ENCODE measurements around the gene SART3.

SART3 gene, protein sequence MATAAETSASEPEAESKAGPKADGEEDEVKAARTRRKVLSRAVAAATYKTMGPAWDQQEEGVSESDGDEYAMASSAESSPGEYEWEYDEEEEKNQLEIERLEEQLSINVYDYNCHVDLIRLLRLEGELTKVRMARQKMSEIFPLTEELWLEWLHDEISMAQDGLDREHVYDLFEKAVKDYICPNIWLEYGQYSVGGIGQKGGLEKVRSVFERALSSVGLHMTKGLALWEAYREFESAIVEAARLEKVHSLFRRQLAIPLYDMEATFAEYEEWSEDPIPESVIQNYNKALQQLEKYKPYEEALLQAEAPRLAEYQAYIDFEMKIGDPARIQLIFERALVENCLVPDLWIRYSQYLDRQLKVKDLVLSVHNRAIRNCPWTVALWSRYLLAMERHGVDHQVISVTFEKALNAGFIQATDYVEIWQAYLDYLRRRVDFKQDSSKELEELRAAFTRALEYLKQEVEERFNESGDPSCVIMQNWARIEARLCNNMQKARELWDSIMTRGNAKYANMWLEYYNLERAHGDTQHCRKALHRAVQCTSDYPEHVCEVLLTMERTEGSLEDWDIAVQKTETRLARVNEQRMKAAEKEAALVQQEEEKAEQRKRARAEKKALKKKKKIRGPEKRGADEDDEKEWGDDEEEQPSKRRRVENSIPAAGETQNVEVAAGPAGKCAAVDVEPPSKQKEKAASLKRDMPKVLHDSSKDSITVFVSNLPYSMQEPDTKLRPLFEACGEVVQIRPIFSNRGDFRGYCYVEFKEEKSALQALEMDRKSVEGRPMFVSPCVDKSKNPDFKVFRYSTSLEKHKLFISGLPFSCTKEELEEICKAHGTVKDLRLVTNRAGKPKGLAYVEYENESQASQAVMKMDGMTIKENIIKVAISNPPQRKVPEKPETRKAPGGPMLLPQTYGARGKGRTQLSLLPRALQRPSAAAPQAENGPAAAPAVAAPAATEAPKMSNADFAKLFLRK

DNA sequence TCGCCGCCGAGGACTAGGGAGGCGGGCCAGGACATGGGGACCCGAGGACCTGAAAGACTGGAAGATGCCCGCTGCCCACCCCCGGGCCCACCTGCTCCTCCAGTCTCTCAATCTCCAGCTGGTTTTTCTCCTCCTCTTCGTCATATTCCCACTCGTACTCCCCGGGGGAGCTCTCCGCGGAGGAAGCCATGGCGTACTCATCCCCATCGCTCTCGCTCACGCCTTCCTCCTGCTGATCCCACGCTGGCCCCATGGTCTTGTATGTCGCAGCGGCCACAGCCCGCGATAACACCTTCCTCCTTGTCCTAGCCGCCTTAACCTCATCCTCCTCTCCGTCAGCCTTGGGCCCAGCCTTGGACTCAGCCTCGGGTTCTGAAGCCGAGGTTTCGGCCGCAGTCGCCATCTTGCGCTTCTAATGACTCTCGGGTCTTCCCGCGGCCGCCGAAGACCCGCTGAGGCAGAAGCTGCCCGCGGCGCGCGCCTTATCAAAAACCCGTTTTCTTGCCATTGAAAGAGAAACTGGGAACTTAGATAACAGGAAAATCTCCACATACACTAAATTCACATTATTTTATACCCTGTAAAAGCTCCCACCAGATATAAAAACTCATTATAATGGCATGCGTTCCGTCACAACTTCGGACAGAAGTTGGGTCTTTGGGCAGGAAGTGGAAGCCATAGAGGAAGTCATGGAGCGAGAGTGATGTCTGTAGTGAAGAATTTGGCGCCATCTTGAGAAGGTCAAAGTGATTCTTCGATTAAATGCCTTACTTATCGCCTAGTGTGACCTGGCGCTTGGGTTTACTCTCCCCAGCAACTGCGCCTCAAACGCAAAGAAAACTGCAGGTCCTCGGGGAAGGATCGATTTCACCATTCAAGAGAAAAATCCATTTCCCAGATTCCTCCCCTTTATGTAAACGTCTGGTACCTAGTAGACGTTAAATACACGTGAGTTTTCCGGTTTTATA lies at the start of gene SART3:
SART3 (minus strand) TSS at position 422 of the 968 bp plus-strand sequence; CDS start at position 403, 19 bp downstream.
- peak; percentile 70 for FAIRE-seq

DNA sequence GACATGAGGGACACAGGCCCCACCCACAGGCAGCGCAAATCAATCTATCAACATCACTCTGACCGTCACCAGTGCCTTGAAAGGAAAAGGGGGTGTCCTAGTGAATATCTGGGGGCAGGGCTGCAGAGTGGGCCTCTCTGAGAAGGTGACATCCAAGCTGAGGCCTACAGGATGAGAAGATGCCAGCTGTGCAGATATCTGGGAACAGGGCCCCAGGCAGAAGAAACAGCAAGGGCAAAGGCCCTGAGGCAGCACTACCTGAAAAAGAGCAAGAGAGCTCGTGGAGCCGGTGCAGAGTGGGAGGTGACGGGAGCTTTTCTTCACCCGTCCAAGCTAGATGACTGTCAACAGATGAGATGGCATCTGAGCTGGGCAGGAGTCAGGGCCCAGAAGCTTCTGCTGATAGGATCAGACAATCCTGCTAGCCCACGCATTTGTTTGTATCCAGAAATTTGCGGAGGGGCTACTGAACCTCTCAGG lies 49.4 kb upstream of the SART3 start:
- FAIRE-seq = no peak

DNA sequence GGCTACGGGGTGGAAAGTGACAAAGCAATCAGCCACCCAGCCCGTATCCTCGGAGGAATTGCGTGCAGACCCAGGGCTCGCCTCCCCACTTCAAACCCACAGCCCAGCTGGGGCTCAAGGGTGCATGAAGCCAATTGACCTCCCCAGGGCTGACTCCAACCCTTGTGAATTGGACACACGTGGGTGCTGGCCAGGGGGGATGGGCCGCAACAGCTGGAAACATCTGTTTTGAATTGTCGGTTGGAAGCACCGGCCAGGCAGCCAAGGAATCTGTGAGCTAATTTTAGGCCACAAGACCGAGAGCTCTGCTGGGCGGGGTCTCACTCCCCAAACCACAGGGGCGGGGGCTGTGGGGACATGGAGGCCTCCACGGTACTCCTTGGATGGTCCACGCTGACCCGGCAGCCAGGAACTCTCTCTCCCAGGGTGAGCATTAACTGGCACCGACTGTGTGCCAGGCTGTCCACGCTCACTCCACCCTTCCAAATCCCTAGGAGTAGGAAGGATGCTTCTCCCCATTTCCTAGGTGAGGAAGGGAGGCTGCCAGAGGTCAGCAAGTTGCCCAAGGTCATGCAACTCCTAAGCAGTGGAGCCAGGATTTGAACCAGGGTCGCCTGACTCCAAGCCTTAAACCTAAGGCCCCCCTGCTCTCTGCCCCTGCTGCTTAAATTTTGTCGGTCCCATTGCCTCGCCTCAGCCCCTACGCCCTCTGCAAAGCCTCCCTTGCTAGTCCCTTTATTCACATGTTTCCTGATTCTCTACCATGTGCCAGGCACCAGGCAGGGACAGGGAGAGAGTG lies 48.8 kb upstream of the SART3 start:
- no peak for FAIRE-seq

DNA sequence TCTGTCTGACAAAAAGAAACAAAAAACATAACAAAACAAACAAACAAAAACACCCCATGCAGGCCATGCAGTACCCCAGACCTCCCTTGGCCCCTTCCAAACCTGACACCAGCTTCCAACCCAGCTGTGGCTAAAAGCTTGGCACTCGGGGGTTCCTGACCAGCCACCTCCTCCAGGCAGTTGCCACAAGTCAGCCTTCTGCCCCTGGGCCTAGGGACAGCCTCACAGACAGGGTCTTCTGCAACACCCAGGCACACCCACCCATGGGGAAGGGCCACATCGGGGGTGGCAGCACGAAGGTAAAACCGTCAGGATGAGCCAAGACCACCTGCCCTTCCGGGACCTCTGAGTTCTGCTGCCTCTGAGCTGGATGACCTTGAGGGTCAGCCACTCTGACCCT lies 47.6 kb upstream of the SART3 start:
- FAIRE-seq = no peak

DNA sequence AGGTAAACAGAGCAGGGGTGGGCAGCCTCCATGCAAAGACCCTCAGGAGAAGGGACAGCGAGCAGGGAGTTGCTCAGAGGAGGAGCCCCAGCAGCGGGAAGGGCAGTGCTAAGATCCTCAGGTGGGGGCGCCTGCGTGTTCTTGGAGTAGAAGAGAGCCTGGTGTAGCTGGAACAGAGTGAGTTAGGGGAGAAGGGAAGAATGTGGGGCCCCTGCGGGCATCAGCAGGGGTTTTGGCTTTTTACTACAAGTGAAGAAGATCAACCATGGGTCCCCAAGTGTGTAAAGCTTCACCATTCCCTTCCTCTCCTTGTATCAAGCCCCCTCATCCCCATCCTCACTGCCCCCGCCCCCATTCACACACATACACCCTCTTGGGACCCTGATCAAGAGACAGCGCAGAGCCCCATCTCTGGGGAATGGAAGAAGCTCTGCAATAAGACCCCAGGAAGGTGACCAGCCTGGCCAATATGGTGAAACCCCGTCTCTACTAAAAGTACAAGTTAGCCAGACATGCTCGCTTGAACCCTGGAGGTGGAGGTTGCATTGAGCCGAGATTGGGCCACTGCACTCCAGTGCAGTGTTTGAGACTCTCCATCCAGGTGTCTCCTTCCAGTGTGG lies 47.1 kb upstream of the SART3 start:
- FAIRE-seq = no peak

DNA sequence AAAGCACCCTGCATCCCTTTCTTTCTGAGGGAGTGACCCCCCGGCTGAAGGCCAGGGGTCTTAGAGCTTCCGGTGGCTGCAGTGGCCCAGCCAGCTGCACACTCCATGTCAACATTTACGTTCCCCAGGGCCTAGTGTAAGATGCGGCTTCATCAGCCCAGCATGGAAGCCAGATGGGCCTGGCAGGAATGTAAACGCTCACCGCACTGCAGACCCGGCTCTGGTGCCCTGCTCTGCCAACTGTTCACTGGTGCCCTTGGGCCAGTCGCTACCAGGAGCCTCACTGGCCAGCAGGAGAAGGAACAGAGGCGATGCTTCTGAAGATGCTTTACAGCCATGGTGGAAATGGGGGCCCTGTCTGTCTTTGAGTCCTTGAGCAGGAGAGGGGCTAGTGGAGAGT lies 45.5 kb upstream of the SART3 start:
- no peak for FAIRE-seq

DNA sequence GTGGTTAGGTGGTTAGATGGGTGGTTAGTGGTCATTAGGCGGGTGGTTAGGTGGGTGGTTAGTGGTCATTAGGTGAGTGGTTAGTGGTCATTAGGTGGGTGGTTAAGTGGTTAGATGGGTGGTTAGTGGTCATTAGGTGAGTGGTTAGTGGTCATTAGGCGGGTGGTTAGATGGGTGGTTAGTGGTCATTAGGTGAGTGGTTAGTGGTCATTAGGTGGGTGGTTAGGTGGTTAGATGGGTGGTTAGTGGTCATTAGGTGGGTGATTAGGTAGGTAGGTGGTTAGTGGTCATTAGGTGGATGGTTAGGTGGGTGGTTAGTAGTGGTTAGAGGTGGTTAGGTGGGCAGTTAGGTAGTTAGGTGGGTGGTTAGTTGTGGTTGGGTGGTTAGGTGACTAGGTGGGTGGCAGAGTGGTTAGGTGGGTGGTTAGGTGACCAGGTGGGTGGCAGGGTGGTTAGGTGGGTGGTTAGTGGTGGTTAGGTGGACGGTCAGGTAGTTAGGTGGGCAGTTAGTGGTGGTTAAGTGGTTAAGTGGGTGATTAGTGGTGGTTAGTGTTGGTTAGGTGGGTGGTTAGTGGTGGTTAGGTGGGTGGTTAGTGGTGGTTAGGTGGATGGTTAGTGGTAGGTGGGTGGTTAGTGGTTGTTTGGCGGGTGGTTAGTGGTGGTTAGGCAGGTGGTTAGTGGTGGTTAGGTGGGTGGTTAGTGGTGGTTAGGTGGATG lies 44.9 kb upstream of the SART3 start:
- no peak for FAIRE-seq

DNA sequence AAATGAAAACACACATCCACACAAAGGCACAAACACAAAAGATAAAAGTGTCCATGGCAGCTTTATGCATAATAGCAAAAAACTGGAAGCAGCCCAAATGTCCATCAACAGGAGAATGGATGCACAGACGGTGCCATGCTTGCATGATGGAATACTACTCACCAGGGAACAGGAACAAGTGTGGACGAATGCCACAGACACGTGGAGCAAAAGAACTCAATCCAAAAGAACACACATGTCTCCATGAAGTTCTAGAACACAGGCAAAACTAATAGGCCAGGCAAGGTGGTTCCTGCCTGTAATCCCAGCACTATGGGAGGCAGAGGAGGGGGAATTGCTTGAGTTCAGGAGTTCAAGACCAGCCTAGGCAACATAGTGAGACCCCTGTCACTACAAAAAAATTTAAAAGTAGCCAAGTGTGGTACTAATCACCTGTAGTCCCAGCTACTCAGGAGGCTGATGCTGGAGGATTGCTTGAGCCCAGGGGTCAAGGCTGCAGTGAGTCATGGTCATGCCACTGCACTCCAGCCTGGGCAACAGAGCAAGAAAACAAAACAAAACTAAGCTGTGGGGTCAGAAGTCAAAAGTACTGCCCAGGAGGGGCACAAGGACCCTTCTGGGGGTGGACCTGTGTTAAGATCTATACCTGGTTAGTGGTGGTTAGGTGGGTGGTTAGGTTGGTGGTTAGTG lies 44.2 kb upstream of the SART3 start:
- no peak for FAIRE-seq

DNA sequence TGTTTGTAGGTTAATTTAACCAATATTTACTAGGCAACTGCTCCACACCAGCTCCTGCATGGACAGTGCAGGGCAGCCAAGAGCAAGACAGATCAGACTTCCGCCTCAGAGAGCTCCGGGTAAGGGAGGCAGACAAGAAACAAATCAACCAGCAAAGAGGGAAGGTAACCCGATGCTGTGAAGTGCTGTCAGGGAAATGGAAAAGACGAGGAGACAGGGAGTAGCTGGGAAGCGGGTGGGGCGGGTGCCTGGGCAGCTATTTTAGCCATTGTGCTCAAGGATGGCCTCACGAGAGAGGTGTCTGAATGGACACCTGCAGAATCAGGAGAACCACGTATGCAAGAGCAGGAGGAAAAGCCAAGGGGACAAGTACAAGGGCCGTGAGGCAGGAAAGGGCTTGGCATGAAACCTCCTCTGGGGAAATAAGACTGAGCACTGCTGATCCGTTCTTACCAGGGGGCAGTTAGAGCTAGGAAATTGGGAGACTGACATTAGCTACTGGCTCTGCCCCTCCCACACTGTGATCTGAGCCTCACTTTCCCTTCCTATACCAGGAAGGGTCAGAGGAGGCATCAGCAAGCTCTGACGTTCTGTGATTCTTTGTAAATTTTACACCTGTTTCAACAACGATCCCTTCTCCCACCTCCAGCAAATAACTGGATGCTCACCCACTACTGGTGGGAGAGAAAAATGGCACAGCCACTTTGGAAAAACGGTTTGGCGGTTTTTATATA lies 43.4 kb upstream of the SART3 start:
- no peak for FAIRE-seq

DNA sequence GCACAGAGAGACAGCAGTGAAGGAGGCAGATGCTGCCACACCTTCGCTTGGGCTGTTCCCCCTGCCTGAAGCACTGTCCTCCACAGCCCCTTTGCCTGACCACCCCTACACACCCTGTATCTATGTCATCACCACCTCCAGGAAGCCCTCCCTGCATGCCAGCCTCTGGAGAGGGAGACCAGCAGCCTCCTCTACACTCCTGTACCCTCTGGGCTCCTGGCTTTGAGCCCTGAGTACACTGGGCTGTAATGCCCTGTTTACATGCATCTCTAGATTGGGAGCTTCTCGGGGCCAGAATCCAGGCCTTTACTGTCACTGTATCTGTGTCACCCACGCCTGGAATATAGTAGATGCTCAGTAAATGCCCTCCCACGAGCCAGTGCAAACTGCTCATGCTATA lies 42.8 kb upstream of the SART3 start:
- FAIRE-seq = no peak

DNA sequence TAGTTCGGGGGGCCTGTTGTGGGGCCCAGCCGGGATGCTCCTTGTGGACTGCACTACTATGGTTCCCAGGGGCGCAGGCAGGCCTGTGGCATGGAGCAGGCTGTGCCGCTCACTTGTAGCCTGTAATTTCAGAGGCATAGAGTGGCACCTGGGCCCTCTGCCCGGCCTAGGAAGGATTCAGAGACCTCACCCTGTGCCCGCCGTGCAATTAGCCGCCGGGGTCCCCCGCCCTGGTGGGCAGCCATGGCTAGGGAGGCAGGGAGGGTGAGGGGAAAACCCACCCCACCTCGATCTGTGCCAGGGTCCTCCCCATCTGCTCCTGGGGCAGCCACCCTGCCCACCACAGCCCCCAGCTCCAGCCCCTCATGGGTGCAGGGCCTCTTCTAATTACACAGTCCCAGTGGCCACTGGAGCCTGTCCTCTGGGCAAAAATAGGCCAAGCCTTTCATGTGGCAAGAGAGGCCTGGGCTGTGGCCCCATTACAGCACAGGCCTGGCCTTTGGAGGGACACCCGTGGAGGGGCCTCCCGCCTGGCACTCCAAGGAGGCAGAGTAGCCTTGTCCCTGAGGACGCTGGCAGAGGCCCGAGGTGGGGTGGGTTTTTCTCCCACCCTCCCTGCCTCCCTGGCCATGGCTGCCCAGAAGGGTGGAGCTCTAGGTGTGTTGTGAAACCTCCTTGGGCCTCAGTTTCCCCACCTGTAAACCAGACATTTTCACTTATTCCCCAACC lies 42.2 kb upstream of the SART3 start:
- no peak for FAIRE-seq

DNA sequence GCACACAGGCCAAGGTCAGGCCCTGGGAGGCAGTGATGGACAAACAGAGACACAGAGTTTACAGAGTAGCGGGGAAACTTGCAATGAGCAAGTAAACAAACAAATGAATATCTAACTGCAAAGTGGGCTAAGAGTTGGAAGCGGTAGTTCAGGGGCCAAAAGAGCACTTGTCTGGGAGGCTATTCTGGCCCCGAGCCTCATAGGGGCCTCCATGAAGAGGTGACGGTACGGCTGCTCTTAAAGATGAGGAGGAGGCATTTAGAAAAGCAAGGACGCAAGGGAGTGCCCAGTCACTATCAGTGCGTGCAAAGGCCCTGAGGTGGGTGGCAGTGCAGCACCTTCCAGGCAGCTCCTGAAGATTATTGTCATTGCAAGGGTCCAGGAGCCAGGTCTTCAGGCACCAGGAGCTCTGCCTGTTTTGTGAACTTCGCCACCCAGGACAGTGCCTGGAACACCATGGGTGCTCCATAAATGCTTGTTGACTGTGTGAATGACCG lies 41.3 kb upstream of the SART3 start:
- no peak for FAIRE-seq

DNA sequence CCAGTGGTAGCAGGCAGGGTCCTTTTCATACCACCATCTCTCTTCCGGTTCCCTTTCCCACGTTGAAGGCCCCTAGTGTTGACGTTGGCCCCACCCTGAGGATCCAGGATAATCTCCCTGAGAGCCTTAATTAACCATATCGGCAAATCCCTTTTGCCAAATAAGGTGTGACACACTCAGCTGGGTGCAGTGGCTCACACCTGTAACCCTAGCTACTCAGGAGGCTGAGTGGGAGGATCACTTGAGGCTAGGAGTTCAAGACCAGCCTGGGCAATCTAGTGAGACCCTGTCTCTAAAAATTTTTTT lies 39.7 kb upstream of the SART3 start:
- FAIRE-seq = no peak

DNA sequence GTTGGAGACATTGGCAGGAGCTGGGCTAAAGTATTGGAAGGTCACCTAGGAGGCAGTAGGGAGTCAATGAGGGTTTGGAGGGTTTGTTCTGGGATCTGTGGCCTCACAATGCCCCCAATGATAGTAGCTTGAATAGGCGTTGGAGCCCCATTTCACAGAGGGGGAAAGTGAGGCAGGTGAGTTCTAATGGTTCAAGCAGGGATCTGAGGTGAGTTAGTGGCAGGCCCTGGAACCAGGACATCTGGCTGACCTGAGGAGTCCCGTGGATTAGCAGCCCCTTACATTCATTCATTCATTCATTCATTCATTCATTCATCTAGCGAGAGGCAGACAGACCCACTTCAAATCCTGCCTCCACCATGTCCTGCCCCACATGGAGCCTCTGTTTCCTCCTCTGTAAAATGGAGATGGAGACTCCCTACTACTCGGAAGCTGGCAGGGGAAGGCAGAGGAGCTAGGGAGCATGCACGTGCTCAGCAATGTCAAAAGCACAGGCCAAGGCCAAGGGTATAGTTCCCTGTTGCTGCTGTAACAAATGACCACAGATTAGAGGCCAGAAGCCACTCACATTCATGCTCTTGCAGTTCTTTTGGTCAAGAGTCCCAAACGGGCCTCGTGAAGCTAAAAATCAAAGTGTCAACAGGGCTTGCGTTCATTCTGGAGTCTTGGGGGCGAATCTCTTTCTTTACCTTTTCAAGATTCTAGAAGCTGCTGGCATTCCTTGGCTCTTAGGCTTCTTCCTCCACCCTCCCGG lies 39.2 kb upstream of the SART3 start:
- no peak for FAIRE-seq

DNA sequence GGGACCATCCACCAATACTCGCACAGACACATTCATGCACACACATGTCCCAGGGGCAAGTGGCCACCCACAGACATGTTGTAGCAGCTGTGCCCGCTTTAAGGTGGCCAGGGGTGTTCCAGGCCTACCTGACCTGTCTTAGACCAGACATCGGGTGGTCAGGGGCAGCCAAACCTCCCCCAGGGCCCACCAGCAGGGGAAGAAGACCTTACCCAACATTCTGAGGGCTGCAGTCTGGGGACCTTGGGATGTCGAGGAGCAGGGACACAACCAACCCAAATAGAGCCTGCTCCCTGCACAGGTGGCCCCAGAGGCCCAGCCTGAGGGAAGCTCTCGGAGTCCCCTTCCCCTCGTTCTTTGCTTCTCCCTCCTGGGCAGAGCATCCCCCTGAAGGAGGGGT lies 38.6 kb upstream of the SART3 start:
- FAIRE-seq = no peak

DNA sequence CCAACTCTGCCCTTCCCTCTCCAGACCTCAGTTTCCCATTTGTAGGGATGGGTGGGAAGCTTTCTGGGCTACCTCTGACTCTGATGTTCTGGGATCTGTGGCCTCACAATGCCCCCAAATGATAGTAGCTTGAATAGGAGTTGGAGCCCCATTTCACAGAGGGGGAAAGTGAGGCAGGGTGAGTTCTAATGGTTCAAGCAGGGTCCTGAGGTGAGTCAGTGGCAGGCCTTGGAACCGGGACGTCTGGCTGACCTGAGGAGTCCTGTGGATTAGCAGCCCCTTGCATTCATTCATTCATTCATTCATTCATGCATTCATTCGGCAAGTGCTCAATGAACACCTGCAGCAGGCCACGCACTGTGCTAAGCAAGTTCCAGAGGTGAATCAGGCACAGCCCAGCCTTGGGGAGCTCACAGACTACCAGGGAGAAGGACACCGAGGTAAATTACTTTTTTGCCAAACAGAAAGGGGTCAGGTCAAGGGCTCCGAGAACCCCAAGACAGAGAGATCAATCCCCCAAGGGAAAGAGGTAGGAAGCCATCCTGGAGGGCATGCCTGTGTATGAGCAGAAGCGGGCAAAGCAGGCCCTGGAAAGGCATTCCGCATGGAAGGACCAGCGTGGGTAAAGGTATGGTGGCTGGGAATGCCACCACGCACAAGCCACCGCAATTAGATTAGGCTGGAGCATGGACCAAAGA lies 37.7 kb upstream of the SART3 start:
- no peak for FAIRE-seq
